ENCODE measurements around the gene CYP4V2.

DNA sequence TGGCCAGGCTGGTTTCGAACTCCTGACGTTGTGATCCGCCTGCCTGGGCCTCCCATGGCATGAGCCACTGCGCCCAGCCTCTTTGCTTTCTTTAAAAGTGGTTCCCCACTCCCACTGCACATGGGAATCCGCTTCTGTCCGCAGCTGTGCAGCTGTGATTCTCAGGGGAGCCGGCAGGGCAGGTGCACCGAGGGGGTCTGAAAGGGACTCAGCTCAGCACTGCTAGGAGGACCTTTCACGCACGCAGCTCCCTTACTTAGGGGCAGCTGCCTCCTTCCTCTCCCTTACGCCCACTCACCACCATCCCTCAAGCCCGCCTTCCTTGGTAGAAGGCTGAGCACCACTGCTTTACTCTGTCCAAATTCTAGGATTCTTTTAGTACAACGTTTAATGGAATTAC lies 40.4 kb upstream of the CYP4V2 start:
- TF ChIP-seq, protein P1, sequence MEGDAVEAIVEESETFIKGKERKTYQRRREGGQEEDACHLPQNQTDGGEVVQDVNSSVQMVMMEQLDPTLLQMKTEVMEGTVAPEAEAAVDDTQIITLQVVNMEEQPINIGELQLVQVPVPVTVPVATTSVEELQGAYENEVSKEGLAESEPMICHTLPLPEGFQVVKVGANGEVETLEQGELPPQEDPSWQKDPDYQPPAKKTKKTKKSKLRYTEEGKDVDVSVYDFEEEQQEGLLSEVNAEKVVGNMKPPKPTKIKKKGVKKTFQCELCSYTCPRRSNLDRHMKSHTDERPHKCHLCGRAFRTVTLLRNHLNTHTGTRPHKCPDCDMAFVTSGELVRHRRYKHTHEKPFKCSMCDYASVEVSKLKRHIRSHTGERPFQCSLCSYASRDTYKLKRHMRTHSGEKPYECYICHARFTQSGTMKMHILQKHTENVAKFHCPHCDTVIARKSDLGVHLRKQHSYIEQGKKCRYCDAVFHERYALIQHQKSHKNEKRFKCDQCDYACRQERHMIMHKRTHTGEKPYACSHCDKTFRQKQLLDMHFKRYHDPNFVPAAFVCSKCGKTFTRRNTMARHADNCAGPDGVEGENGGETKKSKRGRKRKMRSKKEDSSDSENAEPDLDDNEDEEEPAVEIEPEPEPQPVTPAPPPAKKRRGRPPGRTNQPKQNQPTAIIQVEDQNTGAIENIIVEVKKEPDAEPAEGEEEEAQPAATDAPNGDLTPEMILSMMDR (IDR thresholded peaks at IDR 0.05; ENCODE audit: poor library complexity, severe bottlenecking): no peak
- TF ChIP-seq TAF1 (IDR thresholded peaks at IDR 0.05; ENCODE audit: low read depth) (no peak), EZH2 (IDR thresholded peaks at IDR 0.05; ENCODE audit: borderline replicate concordance, insufficient read depth, low read length, poor library complexity, severe bottlenecking) (no peak), POLR2AphosphoS5 (IDR thresholded peaks at IDR 0.05) (no peak)
- TF ChIP-seq, protein P2, sequence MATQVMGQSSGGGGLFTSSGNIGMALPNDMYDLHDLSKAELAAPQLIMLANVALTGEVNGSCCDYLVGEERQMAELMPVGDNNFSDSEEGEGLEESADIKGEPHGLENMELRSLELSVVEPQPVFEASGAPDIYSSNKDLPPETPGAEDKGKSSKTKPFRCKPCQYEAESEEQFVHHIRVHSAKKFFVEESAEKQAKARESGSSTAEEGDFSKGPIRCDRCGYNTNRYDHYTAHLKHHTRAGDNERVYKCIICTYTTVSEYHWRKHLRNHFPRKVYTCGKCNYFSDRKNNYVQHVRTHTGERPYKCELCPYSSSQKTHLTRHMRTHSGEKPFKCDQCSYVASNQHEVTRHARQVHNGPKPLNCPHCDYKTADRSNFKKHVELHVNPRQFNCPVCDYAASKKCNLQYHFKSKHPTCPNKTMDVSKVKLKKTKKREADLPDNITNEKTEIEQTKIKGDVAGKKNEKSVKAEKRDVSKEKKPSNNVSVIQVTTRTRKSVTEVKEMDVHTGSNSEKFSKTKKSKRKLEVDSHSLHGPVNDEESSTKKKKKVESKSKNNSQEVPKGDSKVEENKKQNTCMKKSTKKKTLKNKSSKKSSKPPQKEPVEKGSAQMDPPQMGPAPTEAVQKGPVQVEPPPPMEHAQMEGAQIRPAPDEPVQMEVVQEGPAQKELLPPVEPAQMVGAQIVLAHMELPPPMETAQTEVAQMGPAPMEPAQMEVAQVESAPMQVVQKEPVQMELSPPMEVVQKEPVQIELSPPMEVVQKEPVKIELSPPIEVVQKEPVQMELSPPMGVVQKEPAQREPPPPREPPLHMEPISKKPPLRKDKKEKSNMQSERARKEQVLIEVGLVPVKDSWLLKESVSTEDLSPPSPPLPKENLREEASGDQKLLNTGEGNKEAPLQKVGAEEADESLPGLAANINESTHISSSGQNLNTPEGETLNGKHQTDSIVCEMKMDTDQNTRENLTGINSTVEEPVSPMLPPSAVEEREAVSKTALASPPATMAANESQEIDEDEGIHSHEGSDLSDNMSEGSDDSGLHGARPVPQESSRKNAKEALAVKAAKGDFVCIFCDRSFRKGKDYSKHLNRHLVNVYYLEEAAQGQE (IDR thresholded peaks at IDR 0.05; ENCODE audit: borderline replicate concordance): no peak
